ENCODE measurements around the gene FLRT1. TPM values are rescaled to one million over a fixed set of nuclear protein-coding genes. Genes with fewer than 3 reads are reported as not detected.

FLRT1 gene
- total RNA-seq, 1 donor from 2014 or later = 0.26 TPM

DNA sequence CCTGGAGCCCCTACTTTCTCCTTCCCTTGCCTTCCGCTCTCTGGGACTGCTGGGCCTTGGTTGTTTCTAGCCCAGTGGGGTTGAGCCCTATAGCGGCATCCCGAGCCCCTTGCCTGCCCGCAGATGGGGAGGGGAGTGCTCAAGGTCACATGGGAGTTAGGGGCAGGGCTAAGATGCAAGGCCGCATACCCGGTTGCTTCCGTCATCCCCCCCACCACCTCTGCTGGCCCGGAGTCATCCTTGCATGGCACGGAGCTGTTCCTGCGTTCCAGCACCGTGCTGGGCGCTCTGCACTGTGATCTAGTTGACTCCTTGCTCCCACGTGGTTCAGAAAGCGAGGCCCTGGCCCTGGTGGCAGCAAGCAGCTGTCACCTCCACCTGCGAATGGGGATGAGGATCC, 18.0 kb downstream of the FLRT1 start:
- H3K4me3 ChIP-seq (ENCODE audit: low read depth, low read length) = no peak overlapping the region
- DNase-seq (ENCODE audit: low read depth) (no peak), FAIRE-seq (no peak)
- peaks cover 2% of the 10 kb centered on the region for H3K27me3 ChIP-seq (ENCODE audit: control insufficient read depth, insufficient read depth, low read length)
- no peaks in the 10 kb centered on the region for H3K36me3 ChIP-seq (ENCODE audit: control insufficient read depth, insufficient read depth, low read length)
- TF ChIP-seq CTCF (IDR thresholded peaks at IDR 0.05; ENCODE audit: insufficient read depth, low read length, severe bottlenecking) = no peak

DNA sequence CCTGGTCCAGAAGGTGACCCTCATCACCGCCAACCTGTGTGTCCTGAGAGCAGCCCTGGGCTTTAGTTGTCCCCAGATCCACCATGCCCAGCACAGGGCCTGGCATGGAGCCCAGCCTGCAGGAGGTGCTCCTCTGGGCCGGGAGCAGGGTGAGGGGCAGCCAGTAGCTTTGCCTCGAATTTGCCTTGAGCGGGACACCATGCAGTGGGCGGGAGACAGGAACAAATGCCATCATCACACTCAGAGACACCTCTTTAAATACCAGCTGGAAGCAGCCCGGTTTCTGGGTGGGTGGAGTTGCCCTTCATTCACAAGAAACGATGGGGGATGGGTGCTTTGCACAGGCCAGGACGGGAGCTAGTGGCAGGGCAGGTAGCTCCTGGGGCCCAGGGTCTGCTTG, 19.3 kb downstream of the FLRT1 start:
- DNase-seq (ENCODE audit: low read depth) (no peak), FAIRE-seq (no peak)
- no peak overlapping the region for H3K4me3 ChIP-seq (ENCODE audit: low read depth, low read length)
- peaks cover 2% of the 10 kb centered on the region for H3K27me3 ChIP-seq (ENCODE audit: control insufficient read depth, insufficient read depth, low read length)
- no peak for TF ChIP-seq CTCF (IDR thresholded peaks at IDR 0.05; ENCODE audit: insufficient read depth, low read length, severe bottlenecking)
- H3K36me3 ChIP-seq (ENCODE audit: control insufficient read depth, insufficient read depth, low read length) = no peaks in the 10 kb centered on the region

GRCh38 chr11:64056213-64056785, 20.6 kb downstream of the FLRT1 start:
- TF ChIP-seq CTCF (IDR thresholded peaks at IDR 0.05; ENCODE audit: insufficient read depth, low read length, severe bottlenecking) = no peak
- peaks cover 2% of the 10 kb centered on the region for H3K27me3 ChIP-seq (ENCODE audit: control insufficient read depth, insufficient read depth, low read length)
- no peak for FAIRE-seq
- no peak overlapping the region for H3K4me3 ChIP-seq (ENCODE audit: low read depth, low read length)
- no peaks in the 10 kb centered on the region for H3K36me3 ChIP-seq (ENCODE audit: control insufficient read depth, insufficient read depth, low read length)
- no peak for DNase-seq (ENCODE audit: low read depth)

GRCh38 chr11:64056861-64057260, 21.1 kb downstream of the FLRT1 start:
- no peak for FAIRE-seq
- peaks cover 2% of the 10 kb centered on the region for H3K27me3 ChIP-seq (ENCODE audit: control insufficient read depth, insufficient read depth, low read length)

GRCh38 chr11:64057890-64058289, 22.2 kb downstream of the FLRT1 start:
- DNase-seq (ENCODE audit: low read depth) = no peak
- Histone ChIP-seq H3K4me3 (ENCODE audit: low read depth, low read length) (no peak overlapping the region), H3K27me3 (ENCODE audit: control insufficient read depth, insufficient read depth, low read length) (peaks cover 4% of the 10 kb centered on the region), H3K36me3 (ENCODE audit: control insufficient read depth, insufficient read depth, low read length) (no peaks in the 10 kb centered on the region)
- no peak for TF ChIP-seq CTCF (IDR thresholded peaks at IDR 0.05; ENCODE audit: insufficient read depth, low read length, severe bottlenecking)
- no peak for FAIRE-seq

More at GRCh38 chr11:64056861-64057260, 21.1 kb downstream of the FLRT1 start:
- Histone ChIP-seq H3K36me3 (ENCODE audit: control insufficient read depth, insufficient read depth, low read length) (no peaks in the 10 kb centered on the region), H3K4me3 (ENCODE audit: low read depth, low read length) (no peak overlapping the region)
- TF ChIP-seq CTCF (IDR thresholded peaks at IDR 0.05; ENCODE audit: insufficient read depth, low read length, severe bottlenecking) = no peak
- no peak for DNase-seq (ENCODE audit: low read depth)

DNA sequence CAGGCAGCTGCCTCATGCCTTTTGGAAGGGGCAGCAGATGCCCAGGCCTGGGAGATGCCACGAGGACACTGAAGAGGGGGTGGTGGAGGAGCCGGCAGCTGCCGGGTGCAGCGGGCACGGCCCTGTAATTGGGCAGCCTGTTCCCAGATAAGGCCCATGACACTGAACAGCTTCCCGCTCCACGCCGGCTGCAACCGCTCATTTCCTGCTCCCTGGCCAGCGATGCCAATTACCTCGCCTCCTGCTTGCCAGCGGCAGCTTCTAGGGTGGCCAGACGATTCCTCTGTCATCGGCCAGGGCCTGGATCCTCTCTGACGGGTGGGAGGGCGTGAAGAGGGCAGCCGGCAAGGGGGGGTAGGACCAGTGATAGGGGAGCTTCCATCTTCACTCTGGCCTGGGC, 22.8 kb downstream of the FLRT1 start:
- DNase-seq (ENCODE audit: low read depth) (no peak), FAIRE-seq (no peak)
- peaks cover 4% of the 10 kb centered on the region for H3K27me3 ChIP-seq (ENCODE audit: control insufficient read depth, insufficient read depth, low read length)
- no peak overlapping the region for H3K4me3 ChIP-seq (ENCODE audit: low read depth, low read length)
- TF ChIP-seq CTCF (IDR thresholded peaks at IDR 0.05; ENCODE audit: insufficient read depth, low read length, severe bottlenecking) = no peak
- no peaks in the 10 kb centered on the region for H3K36me3 ChIP-seq (ENCODE audit: control insufficient read depth, insufficient read depth, low read length)

Measured in bronchial epithelial cell (primary cell).